Hematopoietic multipotent progenitor cell (in vitro differentiated cells): ENCODE measurements around the gene RBM33. TPM values are rescaled to one million over a fixed set of nuclear protein-coding genes. Genes with fewer than 3 reads are reported as not detected.
A peak's percentile ranks its signal among the peaks of the same experiment; 100 is the strongest.
"Not testable (repeated sequence)": the region's sequence is repeated elsewhere in the genome, so short reads cannot be mapped to it uniquely, and the experiment has no call there.

Experiments
- DNase-seq, 3 donors: peaks; one replicate each; pipeline ENCODE4 v3.0.0-alpha.2; 2011 to 2015; ENCODE audit warnings: low read depth in 2 of 3, low spot score in 2 of 3
- total RNA-seq: library from RNA; depleted of rRNA; stranded (reverse); fragments of >200 nt; gene quantifications from one replicate; pipeline ENCODE4 v1.2.3, GENCODE V29; 2012

Gene RBM33
- total RNA-seq, 1 donor = 36.4 TPM

DNA sequence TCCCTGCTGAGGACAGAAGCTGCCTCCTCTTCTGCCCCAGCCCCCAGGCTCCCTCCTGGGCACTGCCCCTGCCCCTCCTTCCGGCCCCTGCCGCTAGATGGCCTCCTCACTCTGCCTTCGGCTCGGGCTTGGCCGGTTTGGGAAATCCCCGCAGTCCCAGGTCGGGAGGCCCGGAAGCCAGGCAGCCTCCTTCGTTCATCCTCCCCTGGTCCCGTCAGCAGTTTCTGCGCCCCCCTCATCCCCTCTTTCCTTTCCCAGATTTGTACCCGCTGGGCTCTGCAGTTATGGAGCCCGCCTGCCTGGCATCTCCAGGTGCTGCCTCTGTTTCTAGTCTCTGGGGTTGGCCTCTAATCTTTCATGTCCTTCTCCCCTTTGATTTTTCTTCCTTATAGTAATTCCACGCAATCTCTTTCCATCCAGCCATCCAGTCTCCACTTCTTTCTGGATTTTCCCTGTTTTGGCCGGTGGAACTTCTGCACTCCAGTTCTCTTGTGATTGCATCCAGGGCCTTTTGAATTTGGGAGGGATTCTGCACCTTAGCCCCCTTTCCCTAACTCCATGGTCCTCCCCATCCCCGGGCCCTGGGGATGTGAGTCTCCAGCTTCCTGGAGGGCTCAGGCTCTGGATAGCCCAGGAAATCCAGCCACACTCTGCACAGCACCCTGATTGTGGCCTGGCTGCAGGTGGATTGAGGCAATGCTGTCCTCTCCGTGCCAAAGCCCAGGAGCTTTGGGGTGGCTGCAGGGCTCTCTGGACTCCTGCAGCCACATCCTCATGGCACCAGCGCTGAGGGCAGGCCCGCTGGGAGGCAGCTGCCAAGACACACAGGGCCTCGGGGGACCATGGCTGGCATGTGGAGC, 171.1 kb downstream of the RBM33 start:
- peak in 1 of 3 donors; percentile 60 for DNase-seq

DNA sequence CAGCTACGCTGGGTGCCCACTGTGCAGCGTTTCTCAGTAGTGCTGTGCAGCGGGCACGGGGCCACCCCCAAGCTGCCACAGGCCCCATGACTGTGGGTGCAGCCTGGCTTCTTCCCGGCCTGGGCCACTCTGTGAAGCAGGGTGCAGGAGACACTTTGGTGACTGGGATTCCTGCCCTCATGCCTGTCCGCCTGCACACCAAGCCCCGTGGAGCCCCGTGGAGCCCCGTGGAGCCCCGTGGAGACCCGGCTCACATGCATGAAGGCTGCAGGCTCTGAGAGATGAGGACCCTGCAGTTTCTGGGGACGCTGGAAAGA, 171.7 kb downstream of the RBM33 start:
- DNase-seq = no peak

DNA sequence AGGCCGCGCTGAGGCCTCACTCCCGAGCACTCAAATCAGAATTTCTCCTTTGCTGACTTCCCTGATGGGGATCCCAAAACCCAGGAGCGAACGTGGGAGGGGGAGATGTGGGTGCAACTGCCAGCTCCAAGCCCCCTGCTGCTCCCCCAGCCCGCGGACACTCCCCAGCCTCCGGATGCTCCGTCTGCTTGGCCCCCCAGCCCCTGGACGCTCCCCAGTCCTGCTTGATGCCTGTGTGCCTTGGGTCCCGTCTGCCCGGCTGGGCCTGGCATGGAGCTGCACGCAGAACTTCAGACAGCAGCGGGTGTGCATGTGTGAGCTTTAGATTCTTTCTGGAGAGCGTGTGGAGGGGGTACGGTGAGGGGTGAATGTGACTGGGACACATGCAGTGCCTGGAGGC, 172.5 kb downstream of the RBM33 start:
- no peak for DNase-seq

- not testable (repeated sequence) for DNase-seq
Measured at GRCh38 chr7:155817515-155817914, 173.1 kb downstream of the RBM33 start.

DNA sequence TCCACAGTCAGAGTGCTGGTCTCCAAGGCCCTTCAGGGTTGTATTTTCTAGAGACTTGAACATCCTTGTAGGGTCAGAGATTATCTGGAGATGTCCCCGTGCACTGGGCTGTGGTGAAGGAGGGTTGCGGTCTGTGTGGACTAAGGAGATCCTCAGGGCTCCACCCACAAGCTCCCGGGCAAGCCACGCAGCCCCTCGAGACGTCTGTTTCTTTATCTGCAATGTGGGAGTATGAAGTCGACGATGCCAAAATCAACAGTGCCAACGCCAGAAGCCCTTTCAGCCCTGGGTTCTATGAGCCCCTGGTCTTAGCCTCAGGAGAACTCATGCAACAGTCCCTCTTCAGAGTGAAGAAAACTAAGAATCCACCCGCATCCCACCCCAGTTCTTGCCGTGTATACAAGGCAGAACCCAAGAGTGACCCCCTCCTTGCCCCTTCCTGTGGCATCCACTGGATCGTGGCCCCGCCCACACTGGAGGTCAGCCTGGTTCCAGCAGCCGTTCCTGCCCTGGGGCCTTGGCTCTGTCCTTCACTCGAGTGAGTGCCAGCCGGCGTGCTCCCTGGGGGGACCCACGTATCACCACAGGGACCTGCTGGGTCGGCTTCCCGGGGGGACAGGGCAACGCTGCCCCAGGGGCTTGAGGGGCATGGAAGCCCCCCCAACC, 173.8 kb downstream of the RBM33 start:
- DNase-seq = no peak

GRCh38 chr7:155818820-155819168, 174.3 kb downstream of the RBM33 start:
- DNase-seq = no peak

DNA sequence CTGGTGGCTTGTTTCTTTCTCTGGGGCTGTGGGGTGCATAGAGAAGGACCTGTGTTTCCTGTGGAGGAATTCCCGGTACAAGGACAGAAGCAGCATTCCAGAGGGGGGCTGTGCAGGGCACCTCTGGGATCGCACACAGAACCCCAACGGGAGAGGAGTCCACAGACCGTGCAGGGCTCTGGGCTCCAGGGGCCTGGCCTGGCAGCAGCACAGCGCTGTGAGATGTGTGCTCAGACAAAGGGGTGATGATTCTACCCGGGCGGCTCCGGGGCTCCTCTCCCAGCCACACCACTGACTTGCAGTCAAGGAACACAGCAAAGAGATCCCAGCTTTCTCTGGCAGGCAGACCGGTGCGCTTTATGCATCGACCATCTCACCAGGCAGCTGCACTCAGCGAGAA, 174.7 kb downstream of the RBM33 start:
- no peak for DNase-seq

GRCh38 chr7:155820246-155820645, 175.8 kb downstream of the RBM33 start:
- no peak for DNase-seq

- no peak for DNase-seq
Measured at GRCh38 chr7:155820788-155821187, 176.3 kb downstream of the RBM33 start.

DNA sequence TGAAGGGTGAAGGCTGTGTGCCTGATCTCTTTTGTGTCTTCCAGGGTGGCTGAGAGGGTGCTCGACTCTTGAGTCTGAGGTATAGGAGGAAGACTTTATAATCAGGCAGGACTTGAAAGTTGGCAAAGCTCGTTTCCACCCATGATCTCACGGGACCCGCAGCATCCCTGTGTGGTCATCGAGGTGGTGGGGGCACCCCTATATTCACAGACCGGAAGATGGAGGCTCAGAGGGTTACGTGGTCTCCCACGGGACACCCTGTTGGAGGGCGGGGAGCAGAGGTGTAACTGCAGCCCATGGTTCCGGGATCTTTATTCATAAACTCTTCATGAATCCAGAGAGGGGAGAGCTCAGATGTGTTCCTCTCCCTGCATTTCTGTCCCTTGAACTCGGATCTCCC, 177.4 kb downstream of the RBM33 start:
- no peak for DNase-seq

GRCh38 chr7:155824227-155824886, 179.9 kb downstream of the RBM33 start:
- no peak for DNase-seq

DNA sequence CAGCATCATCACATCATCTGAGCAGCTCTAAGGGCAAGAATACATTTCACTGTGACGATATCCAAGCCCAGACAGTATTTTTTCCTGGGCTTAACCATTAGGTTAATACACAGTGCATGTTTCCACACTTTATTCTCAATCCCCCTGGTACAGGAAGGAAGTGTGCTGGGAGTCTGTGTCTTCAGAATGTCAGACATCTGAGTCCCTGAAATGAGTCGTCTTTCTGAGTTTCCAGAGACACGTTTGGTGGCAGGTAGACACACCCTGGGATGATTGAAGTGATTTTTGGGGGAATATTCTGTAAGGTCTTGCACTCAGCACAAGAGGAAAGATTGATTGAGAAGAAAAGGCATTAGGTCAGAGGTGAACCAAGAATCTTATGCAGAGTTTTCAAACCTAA, 180.9 kb downstream of the RBM33 start:
- DNase-seq = no peak

- no peak for DNase-seq
Measured at GRCh38 chr7:155829796-155830470, 185.5 kb downstream of the RBM33 start.

Other genes with a start within 250 kb of the RBM33 start
- not detected for gene EN2, start 186.5 kb upstream of the RBM33 start, total RNA-seq
- gene CNPY1, start 98.1 kb upstream of the RBM33 start, total RNA-seq = not detected
- under 0.01 TPM for gene SHH, start 167.8 kb downstream of the RBM33 start, total RNA-seq